Liver (tissue), 9 donors: ENCODE measurements around the gene LHPP. TPM values are rescaled to one million over a fixed set of nuclear protein-coding genes. Genes with fewer than 3 reads are reported as not detected.

Experiments
- DNase-seq: peaks from one replicate; pipeline ENCODE4 v3.0.0-alpha.2; 2017; ENCODE audit warnings: low spot score
- H3K27ac ChIP-seq, 2 donors: one replicate each; pipeline ENCODE4 v1.7.0; 2013; ENCODE audit warnings: inconsistent platforms in 2 of 2, low read length in 2 of 2, control low read depth in 1 of 2, low read depth in 1 of 2, mild to moderate bottlenecking in 1 of 2
- H3K27me3 ChIP-seq, 4 donors: one replicate each; pipeline versions ENCODE4 v1.6.1 to v1.7.0; 2013; ENCODE audit warnings: low read length in 3 of 4, inconsistent platforms in 1 of 4, mild to moderate bottlenecking in 1 of 4, moderate library complexity in 1 of 4; ENCODE audit not compliant: control insufficient read depth in 4 of 4, insufficient read depth in 4 of 4
- H3K36me3 ChIP-seq, 4 donors: one replicate each; pipeline versions ENCODE4 v1.6.1 to v1.7.0; 2013; ENCODE audit warnings: low read length in 3 of 4, mild to moderate bottlenecking in 3 of 4, low read depth in 1 of 4, moderate library complexity in 1 of 4; ENCODE audit not compliant: control insufficient read depth in 4 of 4, insufficient read depth in 3 of 4
- H3K4me1 ChIP-seq, 4 donors: one replicate each; pipeline versions ENCODE4 v1.6.1 to v1.7.0; 2013; ENCODE audit warnings: low read length in 3 of 4, mild to moderate bottlenecking in 3 of 4, moderate library complexity in 1 of 4; ENCODE audit not compliant: control insufficient read depth in 4 of 4, insufficient read depth in 4 of 4
- H3K4me3 ChIP-seq, 3 donors: one replicate each; pipeline versions ENCODE4 v1.6.1 to v1.7.0; 2013; ENCODE audit warnings: low read length in 3 of 3, control low read depth in 1 of 3, low read depth in 1 of 3, mild to moderate bottlenecking in 1 of 3
- H3K9ac ChIP-seq, 2 donors: one replicate each; pipeline ENCODE4 v1.7.0; 2013; ENCODE audit warnings: low read length in 2 of 2, mild to moderate bottlenecking in 2 of 2, moderate library complexity in 2 of 2, control low read depth in 1 of 2, low read depth in 1 of 2
- H3K9me3 ChIP-seq, 4 donors: one replicate each; pipeline versions ENCODE4 v1.6.1 to v1.7.0; 2013; ENCODE audit warnings: low read length in 3 of 4; ENCODE audit not compliant: control insufficient read depth in 4 of 4
- EGR1 ChIP-seq, 2 donors: IDR thresholded peaks; 2 replicates each; pipeline ENCODE4 v1.6.1; 2016 to 2018; ENCODE audit warnings: antibody characterized with exemption in 2 of 2, low read depth in 2 of 2
- FOXA1 ChIP-seq: IDR thresholded peaks from 2 replicates; pipeline ENCODE4 v1.6.1; 2016; ENCODE audit warnings: antibody characterized with exemption
- FOXA2 ChIP-seq: IDR thresholded peaks from 2 replicates; pipeline ENCODE4 v1.6.1; 2016; ENCODE audit warnings: antibody characterized with exemption
- GABPA ChIP-seq, 2 donors: IDR thresholded peaks in 1 of 2; conservative IDR thresholded peaks in 1 of 2; 2 replicates each; pipeline ENCODE4 v1.6.1; 2016; ENCODE audit warnings: antibody characterized with exemption in 2 of 2, mild to moderate bottlenecking in 1 of 2, moderate library complexity in 1 of 2
- HNF4A ChIP-seq, 2 donors: conservative IDR thresholded peaks; 2 replicates each; pipeline ENCODE4 v1.6.1; 2016; ENCODE audit warnings: antibody characterized with exemption in 2 of 2, mild to moderate bottlenecking in 2 of 2
- HNF4G ChIP-seq: IDR thresholded peaks from 2 replicates; pipeline ENCODE4 v1.6.1; 2016; ENCODE audit warnings: antibody characterized with exemption
- JUND ChIP-seq, 2 donors: IDR thresholded peaks; 2 replicates each; pipeline ENCODE4 v1.6.1; 2016; ENCODE audit warnings: antibody characterized with exemption in 2 of 2
- NR2F2 ChIP-seq: IDR thresholded peaks from 2 replicates; pipeline ENCODE4 v1.6.1; 2016; ENCODE audit warnings: antibody characterized with exemption
- RAD21 ChIP-seq, 2 donors: IDR thresholded peaks; 2 replicates each; pipeline ENCODE4 v1.6.1; 2016; ENCODE audit warnings: antibody characterized with exemption in 2 of 2, mild to moderate bottlenecking in 2 of 2
- RXRA ChIP-seq, 2 donors: IDR thresholded peaks; 2 replicates each; pipeline ENCODE4 v1.6.1; 2017 to 2018; ENCODE audit warnings: antibody characterized with exemption in 2 of 2, mild to moderate bottlenecking in 1 of 2
- SP1 ChIP-seq: IDR thresholded peaks from 2 replicates; pipeline ENCODE4 v1.6.1; 2018; ENCODE audit warnings: antibody characterized with exemption, mild to moderate bottlenecking
- YY1 ChIP-seq: IDR thresholded peaks from 2 replicates; pipeline ENCODE4 v1.6.1; 2016; ENCODE audit warnings: antibody characterized with exemption, mild to moderate bottlenecking
- WGBS: extraction: QIAGEN DNeasy Blood & Tissue Kit; methylation state at CpG from one replicate; pipeline ENCODE4 v1.1.7; 2013; 5-methylcytosine and 5-hydroxymethylcytosine counted together
- polyA plus RNA-seq, 2 donors: library from polyadenylated mRNA; stranded (reverse) in 1 of 2; unstranded in 1 of 2; fragments of 200-250 nt in 1 of 2; fragments of >200 nt in 1 of 2; fragmentation: Nextera tagmentation in 1 of 2; extraction: Ambion mirVana in 1 of 2; gene quantifications; one replicate each; pipeline versions ENCODE4 v1.2.1 to v1.2.3, GENCODE V29; 2013 to 2015
- total RNA-seq, 2 donors: library from RNA; depleted of rRNA; stranded (reverse); fragments of >200 nt; gene quantifications; one replicate each; pipeline ENCODE4 v1.2.3, GENCODE V29; 2014
- TF ChIP-seq, protein P1 (sequence below): IDR thresholded peaks from 2 replicates; pipeline ENCODE4 v1.6.1; 2016; ENCODE audit warnings: antibody characterized with exemption
- TF ChIP-seq, protein P2 (sequence below): fragments of 150-350 bp; IDR thresholded peaks from 2 replicates; pipeline ENCODE4 v1.5.1; 2017; ENCODE audit warnings: improper control_type of control experiment, low read depth, low read length; ENCODE audit not compliant: missing input control
- TF ChIP-seq, protein P3 (sequence below): IDR thresholded peaks from 2 replicates; pipeline ENCODE4 v1.6.1; 2016; ENCODE audit warnings: antibody characterized with exemption
- TF ChIP-seq, protein P4 (sequence below): IDR thresholded peaks from 2 replicates; pipeline ENCODE4 v1.6.1; 2016; ENCODE audit warnings: antibody characterized with exemption, mild to moderate bottlenecking
- TF ChIP-seq, protein P5 (sequence below): IDR thresholded peaks from 2 replicates; pipeline ENCODE4 v1.6.1; 2016; ENCODE audit warnings: antibody characterized with exemption
- donor health status: healthy.
- donor health status: healthy.
- donor health status: healthy.
- donor health status: healthy.
- donor health status: healthy.

LHPP gene
- total and polyA plus RNA-seq, 4 donors, result 15.9 to 39.9 (median 26.2) TPM

DNA sequence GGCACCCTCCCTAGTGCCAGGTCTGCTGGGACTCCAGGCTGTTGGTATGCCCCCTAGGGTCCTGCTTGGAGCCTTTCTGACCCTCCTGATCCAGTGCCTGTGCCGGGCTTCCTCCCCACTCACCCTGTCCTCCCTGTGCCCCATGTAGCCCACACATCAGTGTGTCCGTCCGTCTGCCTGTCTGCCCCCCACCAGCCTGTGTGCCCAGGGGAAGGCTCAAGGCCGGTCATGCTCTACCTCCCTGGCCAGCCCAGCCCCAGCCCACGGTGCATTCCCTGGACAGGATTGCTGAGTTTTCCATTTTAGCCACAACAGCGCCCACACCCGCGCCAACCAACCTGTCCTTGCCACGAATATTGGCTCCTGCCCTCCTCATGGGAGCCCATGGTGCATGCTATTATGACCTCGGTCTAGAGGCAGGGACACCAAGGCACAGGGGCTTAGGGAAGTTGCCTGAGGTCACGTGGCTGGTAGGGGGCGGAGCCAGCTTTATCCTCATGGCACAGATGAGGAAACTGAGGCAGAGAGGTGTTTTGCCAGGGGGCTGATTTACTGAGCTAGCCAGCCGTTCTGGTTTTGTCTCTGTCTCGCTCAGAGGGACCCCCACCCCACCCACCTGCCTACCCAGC lies 146.6 kb downstream of the LHPP start:
- H3K4me1 ChIP-seq, result no peaks in the 10 kb centered on the region
- no peak for DNase-seq
- H3K27me3 ChIP-seq, result no peaks in the 10 kb centered on the region
- H3K9ac ChIP-seq, result no peak overlapping the region
- TF ChIP-seq RXRA (IDR thresholded peaks at IDR 0.05), result no peak
- no peak for TF ChIP-seq GABPA (IDR thresholded peaks at IDR 0.05 in 1 of 2, conservative IDR thresholded peaks at IDR 0.05 in 1 of 2)
- TF ChIP-seq, protein P1, sequence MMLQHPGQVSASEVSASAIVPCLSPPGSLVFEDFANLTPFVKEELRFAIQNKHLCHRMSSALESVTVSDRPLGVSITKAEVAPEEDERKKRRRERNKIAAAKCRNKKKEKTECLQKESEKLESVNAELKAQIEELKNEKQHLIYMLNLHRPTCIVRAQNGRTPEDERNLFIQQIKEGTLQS, result no peak
- no peak for TF ChIP-seq NR2F2
- TF ChIP-seq EGR1 (IDR thresholded peaks at IDR 0.05; ENCODE audit: low read depth in 2 of 2), result no peak
- TF ChIP-seq, protein P2, sequence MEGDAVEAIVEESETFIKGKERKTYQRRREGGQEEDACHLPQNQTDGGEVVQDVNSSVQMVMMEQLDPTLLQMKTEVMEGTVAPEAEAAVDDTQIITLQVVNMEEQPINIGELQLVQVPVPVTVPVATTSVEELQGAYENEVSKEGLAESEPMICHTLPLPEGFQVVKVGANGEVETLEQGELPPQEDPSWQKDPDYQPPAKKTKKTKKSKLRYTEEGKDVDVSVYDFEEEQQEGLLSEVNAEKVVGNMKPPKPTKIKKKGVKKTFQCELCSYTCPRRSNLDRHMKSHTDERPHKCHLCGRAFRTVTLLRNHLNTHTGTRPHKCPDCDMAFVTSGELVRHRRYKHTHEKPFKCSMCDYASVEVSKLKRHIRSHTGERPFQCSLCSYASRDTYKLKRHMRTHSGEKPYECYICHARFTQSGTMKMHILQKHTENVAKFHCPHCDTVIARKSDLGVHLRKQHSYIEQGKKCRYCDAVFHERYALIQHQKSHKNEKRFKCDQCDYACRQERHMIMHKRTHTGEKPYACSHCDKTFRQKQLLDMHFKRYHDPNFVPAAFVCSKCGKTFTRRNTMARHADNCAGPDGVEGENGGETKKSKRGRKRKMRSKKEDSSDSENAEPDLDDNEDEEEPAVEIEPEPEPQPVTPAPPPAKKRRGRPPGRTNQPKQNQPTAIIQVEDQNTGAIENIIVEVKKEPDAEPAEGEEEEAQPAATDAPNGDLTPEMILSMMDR, result no peak
- TF ChIP-seq YY1, result no peak
- TF ChIP-seq, protein P3, sequence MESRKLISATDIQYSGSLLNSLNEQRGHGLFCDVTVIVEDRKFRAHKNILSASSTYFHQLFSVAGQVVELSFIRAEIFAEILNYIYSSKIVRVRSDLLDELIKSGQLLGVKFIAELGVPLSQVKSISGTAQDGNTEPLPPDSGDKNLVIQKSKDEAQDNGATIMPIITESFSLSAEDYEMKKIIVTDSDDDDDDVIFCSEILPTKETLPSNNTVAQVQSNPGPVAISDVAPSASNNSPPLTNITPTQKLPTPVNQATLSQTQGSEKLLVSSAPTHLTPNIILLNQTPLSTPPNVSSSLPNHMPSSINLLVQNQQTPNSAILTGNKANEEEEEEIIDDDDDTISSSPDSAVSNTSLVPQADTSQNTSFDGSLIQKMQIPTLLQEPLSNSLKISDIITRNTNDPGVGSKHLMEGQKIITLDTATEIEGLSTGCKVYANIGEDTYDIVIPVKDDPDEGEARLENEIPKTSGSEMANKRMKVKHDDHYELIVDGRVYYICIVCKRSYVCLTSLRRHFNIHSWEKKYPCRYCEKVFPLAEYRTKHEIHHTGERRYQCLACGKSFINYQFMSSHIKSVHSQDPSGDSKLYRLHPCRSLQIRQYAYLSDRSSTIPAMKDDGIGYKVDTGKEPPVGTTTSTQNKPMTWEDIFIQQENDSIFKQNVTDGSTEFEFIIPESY, result no peak
- TF ChIP-seq JUND (IDR thresholded peaks at IDR 0.05), result no peak
- TF ChIP-seq, protein P4, sequence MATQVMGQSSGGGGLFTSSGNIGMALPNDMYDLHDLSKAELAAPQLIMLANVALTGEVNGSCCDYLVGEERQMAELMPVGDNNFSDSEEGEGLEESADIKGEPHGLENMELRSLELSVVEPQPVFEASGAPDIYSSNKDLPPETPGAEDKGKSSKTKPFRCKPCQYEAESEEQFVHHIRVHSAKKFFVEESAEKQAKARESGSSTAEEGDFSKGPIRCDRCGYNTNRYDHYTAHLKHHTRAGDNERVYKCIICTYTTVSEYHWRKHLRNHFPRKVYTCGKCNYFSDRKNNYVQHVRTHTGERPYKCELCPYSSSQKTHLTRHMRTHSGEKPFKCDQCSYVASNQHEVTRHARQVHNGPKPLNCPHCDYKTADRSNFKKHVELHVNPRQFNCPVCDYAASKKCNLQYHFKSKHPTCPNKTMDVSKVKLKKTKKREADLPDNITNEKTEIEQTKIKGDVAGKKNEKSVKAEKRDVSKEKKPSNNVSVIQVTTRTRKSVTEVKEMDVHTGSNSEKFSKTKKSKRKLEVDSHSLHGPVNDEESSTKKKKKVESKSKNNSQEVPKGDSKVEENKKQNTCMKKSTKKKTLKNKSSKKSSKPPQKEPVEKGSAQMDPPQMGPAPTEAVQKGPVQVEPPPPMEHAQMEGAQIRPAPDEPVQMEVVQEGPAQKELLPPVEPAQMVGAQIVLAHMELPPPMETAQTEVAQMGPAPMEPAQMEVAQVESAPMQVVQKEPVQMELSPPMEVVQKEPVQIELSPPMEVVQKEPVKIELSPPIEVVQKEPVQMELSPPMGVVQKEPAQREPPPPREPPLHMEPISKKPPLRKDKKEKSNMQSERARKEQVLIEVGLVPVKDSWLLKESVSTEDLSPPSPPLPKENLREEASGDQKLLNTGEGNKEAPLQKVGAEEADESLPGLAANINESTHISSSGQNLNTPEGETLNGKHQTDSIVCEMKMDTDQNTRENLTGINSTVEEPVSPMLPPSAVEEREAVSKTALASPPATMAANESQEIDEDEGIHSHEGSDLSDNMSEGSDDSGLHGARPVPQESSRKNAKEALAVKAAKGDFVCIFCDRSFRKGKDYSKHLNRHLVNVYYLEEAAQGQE, result no peak
- TF ChIP-seq HNF4G, result no peak
- TF ChIP-seq, protein P5, sequence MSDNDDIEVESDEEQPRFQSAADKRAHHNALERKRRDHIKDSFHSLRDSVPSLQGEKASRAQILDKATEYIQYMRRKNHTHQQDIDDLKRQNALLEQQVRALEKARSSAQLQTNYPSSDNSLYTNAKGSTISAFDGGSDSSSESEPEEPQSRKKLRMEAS, result no peak
- TF ChIP-seq SP1, result no peak
- TF ChIP-seq FOXA2, result no peak
- no peak for TF ChIP-seq HNF4A (conservative IDR thresholded peaks at IDR 0.05)
- no peak overlapping the region for H3K27ac ChIP-seq
- no peaks in the 10 kb centered on the region for H3K9me3 ChIP-seq
- 95% methylated on average over 14 of the region's 14 CpGs for WGBS
- H3K4me3 ChIP-seq, result no peak overlapping the region
- H3K36me3 ChIP-seq, result peaks cover 0 to 2% (median 0%) of the 10 kb centered on the region in 4 donors

DNA sequence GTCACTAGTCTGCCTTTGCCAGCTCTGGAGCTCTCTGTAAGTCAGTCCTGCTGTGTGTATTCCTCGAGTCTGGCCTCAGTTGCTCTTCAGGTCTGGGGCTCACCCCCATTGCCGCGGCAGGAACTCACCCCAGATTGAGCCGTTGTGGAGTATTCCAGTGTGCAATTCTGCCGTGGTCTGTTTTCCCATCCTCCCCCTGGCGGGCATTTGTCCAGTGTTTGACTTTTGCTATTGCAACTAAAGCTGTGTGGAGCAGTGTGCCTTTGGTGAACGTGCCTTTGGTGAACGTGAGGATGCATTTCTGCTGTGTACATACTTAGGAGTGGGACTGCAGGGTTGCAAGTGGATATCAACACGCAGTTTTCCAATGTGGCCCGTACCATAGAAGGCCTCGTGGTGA lies 148.1 kb downstream of the LHPP start:
- Histone ChIP-seq H3K4me3 (no peak overlapping the region), H3K27me3 (no peaks in the 10 kb centered on the region), H3K27ac (no peak overlapping the region), H3K9ac (no peak overlapping the region), H3K9me3 (no peaks in the 10 kb centered on the region), H3K36me3 (peaks cover 0 to 2% (median 0%) of the 10 kb centered on the region in 4 donors), H3K4me1 (no peaks in the 10 kb centered on the region)
- 91% methylated on average over 11 of the region's 11 CpGs for WGBS
- DNase-seq, result no peak
- no peak for TF ChIP-seq NR2F2
- TF ChIP-seq RAD21 (IDR thresholded peaks at IDR 0.05), result no peak
- TF ChIP-seq EGR1 (IDR thresholded peaks at IDR 0.05; ENCODE audit: low read depth in 2 of 2), result no peak
- TF ChIP-seq RXRA (IDR thresholded peaks at IDR 0.05), result no peak
- no peak for TF ChIP-seq FOXA1
- TF ChIP-seq, protein P1, result no peak
- TF ChIP-seq SP1, result no peak
- TF ChIP-seq HNF4A (conservative IDR thresholded peaks at IDR 0.05), result no peak
- TF ChIP-seq FOXA2, result no peak
- TF ChIP-seq, protein P4, result no peak
